Testis (tissue), 2 donors: Measurements from ENCODE around the gene TBC1D16.

ENCODE experiments used
- CTCF ChIP-seq, 3 experiments: fragments of 450-650 bp in 2 of 3; fragments of 200-600 bp in 1 of 3; sonication (generic) in 1 of 3; IDR thresholded peaks; one replicate each; pipeline ENCODE4 v1.5.1; 2016 to 2019; ENCODE audit warnings: antibody characterized with exemption in 3 of 3, mild to moderate bottlenecking in 2 of 3, moderate library complexity in 1 of 3
- POLR2A ChIP-seq: fragments of 450-650 bp; IDR thresholded peaks from one replicate; pipeline ENCODE4 v1.6.1; 2017; ENCODE audit warnings: antibody characterized with exemption, mild to moderate bottlenecking, moderate library complexity

GRCh38 chr17:79933863-79934652 is 101.6 kb downstream of the TBC1D16 start:
- no peak for TF ChIP-seq CTCF (IDR thresholded peaks at IDR 0.05)
- TF ChIP-seq POLR2A, result no peak
